ENCODE measurements around the gene PLAAT5.
"Not testable (repeated sequence)": the region's sequence is repeated elsewhere in the genome, so short reads cannot be mapped to it uniquely, and the experiment has no call there.

PLAAT5 gene

DNA sequence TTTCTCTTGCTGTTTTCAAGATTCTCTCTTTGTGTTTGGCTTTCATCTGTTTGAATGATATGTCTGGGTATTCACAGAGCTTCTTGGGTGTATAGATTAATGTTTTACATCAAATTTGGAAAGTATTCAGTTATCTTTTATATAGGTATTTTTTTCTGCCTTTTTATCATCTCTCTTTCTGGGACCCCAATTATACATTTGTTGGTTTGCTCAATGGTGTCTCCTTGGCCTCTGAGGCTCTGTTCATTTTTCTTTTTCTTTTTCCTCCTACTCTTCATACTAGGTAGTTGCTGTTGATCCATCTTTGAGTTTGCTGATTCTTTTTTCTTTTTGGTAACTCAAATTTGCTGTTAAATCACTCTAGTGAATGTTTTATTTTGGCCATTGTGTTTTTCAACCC is 14.3 kb downstream of the PLAAT5 start:
- DNase-seq, result no peak

DNA sequence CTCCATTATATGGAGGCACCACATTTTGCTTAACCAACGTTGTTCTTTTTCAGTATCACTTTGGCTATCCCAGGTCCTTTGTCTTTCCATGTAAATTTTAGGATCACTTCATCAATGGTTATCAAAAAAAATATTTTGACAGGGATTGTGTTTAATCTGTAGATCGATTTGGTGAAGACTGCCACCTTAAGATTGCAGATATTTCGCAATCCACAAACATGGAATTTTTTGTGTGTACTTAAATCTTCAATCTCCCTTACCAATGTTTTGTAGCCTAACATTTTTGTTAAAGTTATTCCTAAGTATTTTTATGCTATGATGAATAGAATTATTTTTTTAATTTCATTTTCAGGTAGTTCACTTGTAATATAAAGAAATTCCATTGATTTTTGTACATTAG is 18.6 kb downstream of the PLAAT5 start:
- DNase-seq, result no peak

DNA sequence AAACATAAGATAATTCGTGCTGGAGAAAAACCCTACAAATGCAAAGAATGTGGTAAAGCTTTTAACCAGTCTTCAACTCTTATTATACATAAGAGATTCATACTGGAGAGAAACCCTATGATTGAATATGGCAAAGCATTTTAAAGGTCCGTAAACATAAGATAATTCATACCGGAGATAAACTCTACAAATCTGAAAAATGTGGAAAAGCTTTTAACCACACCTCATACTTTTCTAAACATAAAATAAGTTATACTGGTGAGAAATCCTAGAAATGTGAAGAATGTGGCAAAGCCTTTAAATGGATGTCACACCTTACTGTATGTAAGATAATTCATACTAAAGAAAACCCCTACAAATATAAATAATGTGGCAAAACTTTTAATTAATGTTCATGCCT is 20.7 kb downstream of the PLAAT5 start:
- DNase-seq, result no peak

DNA sequence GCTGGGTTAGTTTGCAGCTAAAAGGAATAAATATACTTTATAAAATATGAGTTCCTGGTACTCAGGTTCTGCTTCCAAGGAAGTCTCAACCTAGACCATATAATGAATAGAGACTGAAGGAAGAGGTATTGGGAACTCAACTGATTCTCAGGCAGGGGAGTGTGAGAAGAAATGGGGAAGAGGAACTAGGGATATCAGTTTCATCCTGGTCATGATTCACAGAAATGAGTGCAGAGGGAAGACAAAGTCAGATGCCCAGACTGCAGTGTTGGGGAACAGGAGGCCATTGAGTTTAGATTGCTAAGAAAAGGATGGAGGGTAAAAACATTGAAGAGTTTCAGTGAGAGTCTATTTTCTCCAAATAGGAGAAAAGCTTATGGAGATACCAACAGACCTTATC is 28.8 kb downstream of the PLAAT5 start:
- no peak for DNase-seq

GRCh38 chr11:63459586-63459985 is 31.4 kb downstream of the PLAAT5 start:
- DNase-seq, result no peak

DNA sequence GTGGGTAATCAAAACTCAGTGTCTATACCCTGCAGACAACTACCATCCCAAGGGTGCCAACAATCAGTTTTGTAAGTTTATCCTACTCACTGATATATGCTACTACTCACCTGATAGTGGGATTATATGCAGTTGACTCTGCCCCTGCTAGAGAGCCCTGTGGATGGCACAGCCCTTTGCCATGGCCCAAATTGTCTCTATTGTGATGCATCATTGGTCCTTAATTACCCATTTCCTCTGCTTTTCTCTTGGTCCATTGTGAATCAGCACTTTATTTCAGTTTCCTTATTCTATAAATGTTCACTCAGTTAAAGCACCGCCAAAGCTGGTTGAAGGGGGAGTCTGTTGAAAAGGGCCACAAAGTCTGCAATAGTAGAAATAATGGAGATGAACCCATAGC is 42.3 kb downstream of the PLAAT5 start:
- no peak for DNase-seq

DNA sequence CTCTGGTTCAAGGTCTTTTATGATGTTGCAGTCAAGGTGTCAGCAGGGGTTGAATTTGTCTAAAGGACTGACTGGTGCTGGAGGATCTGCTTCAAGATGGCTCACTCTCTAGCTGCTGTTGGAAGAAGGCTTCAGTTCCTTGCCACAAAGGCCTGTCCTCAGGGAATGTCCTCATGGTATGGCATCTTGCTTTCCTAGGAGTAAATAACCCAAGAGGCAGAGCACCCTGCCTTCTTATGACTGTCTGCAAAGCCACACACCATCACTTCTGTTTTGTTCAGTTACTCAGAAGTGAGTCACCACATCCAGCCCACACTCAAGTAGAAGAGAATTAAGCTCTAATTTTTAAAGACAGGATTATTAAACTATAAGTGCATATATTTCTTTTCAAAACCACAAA is 45.2 kb downstream of the PLAAT5 start:
- no peak for DNase-seq

DNA sequence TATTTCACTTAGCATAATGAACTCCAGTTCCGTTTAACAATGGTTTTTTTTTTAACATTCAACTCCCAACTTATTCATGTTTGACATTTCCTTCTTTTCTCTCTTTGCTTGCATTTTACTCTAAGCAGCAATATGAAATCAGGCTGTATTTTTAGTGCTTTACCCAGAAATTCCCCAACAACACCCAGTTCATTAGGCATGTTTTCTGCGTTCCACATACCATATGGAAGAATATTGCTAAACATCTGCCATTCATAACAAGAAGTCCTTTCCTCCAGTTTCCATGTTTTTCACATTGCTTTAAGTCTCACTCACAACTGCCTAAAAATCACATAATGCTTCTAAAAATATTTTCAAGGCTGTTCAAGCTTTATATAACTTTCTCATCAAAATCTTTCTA is 45.8 kb downstream of the PLAAT5 start:
- no peak for DNase-seq

DNA sequence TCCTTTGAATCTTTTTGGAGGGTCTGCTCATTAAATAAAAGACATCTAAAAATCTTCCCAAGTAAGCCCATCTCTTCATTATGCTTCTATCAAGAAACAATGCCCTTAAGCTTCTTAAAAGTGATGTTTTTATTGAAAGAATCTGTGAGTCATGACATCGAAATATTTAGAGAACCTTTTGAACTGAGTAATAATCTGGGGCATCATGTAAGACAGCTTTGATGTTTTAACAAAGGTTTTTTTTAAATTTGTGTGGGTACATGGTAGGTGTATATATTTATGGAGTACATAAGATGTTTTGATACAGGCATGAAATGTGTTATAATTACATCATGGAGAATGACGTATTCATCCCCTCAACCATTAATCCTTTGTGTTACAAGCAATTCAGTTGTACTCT is 46.8 kb downstream of the PLAAT5 start:
- DNase-seq, result no peak

DNA sequence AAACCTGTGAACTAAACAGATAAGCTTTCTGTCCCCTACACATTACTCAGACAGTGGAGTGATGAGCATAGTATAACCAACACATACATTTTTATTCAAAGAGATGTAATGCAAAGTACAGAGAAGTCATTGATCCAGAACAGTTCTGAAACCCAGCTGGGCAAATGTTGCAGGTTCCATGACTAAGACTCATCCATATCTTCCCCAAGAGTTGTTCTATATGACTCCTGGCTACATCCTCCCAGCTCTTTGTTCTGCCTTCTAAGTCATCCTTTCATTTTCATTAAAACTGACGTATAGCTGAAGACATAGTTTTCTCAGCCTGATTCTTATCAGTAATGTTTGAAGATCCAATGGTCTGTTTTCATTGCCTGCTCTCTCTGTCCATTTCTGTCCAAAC is 47.3 kb downstream of the PLAAT5 start:
- no peak for DNase-seq

- not testable (repeated sequence) for DNase-seq
These were observed 55.1 kb downstream of the PLAAT5 start for GRCh38 chr11:63435831-63436230.

- DNase-seq, result not testable (repeated sequence)
These were observed 55.6 kb downstream of the PLAAT5 start for GRCh38 chr11:63435351-63435750.

DNA sequence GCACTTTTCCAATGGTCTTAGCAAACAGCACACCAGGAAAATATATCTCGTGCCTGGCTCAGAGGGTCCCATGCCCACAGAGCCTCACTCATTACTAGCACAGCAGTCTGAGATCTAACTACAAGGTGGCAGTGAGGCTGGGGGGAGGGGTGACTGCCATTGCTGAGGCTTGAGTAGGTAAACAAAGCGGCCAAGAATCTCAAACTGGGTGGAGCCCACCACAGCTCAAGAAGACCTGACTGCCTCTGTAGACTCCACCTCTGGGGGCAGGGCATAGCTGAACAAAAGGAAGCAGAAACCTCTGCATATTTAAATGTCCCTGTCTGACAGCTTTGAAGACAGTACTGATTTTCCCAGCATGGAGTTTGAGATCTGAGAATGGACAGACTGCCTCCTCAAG is 60.2 kb downstream of the PLAAT5 start:
- DNase-seq, result not testable (repeated sequence)

DNA sequence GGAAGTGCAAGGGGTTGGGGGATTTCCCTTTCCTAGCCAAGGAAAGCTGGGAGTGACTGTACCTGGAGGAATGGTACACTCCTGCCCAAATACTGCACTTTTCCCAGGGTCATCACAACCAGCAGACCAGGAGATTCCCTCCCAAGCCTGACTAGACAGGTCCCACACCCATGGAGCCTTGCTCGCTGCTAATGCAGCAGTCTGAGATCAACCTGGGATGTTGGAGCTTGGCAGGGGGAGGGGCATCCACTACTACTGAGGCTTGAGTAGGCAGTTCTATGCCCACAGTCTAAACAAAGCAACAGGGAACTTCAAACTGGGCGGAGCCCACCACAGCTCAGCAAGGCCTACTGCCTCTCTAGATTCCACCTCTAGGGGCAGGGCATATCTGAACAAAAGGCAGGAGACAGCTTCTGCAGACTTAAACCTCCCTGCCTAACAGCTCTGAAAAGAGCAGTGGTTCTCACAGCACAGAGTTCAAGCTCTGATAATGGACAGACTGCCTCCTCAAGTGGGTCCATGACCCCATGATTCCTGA is 62.9 kb downstream of the PLAAT5 start:
- no peak for DNase-seq

GRCh38 chr11:63417174-63417852 is 73.7 kb downstream of the PLAAT5 start:
- DNase-seq, result no peak
